HUES6 (cell line): ENCODE data around the gene TTLL8.

Source experiments
- H3K27ac ChIP-seq: 2 replicates; pipeline ENCODE4 v1.7.0; 2013; ENCODE audit warnings: low read depth, mild to moderate bottlenecking, low read length, inconsistent platforms
- H3K27me3 ChIP-seq: 2 replicates; pipeline ENCODE4 v1.6.1; 2013; ENCODE audit warnings: low read length; ENCODE audit not compliant: control insufficient read depth, insufficient read depth
- H3K36me3 ChIP-seq: 2 replicates; pipeline ENCODE4 v1.6.1; 2013; ENCODE audit warnings: low read length; ENCODE audit not compliant: control insufficient read depth, insufficient read depth
- H3K4me1 ChIP-seq: 2 replicates; pipeline ENCODE4 v1.6.1; 2013; ENCODE audit warnings: low read length; ENCODE audit not compliant: control insufficient read depth, insufficient read depth
- H3K4me3 ChIP-seq: 2 replicates; pipeline ENCODE4 v1.5.1; 2013; ENCODE audit warnings: low read depth, low read length
- H3K9ac ChIP-seq: one replicate; pipeline ENCODE4 v1.6.1; 2013; ENCODE audit warnings: mild to moderate bottlenecking, low read length
- H3K9me3 ChIP-seq: 2 replicates; pipeline ENCODE4 v1.6.1; 2013; ENCODE audit warnings: low read depth, low read length; ENCODE audit not compliant: control insufficient read depth, insufficient read depth

Gene TTLL8

DNA sequence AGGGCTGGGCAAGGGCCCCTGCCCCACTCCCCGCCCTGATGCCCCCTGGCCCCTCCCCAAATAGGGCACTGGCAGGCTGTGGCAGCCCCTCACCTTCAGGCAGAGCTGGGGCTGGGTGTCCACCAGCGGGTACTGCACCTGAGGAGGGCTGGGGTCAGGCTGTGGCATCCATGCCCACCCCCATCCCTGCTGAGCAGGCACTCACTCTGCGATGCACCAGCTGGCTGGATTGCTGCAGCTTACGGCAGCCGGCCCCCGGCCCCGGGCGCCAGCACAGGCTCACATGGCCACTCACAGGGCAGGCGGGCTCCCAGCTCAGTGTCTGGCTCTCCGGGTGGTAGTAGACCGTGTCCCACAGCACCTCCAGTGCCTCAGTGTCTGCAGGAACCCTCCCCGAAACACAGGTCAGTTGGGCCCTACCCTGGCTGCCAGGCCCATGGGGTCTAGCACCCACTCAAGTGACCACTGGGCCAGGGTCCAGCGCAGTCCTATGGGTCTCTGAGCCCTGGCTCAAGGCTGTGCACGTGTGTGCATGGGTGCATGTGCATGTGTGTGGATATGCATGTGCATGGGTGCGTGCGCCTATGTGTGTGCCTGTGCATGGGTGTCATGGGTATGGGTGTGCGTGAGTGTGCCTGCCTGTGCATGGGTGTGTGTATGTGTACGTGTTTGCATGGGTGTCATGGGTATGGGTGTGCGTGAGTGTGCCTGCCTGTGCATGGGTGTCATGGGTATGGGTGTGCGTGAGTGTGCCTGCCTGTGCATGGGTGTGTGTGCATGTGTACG lies 60.0 kb downstream of the TTLL8 start:
- no peak overlapping the region for H3K4me3 ChIP-seq
- H3K36me3 ChIP-seq = no peaks in the 10 kb centered on the region
- peaks cover 25% of the 10 kb centered on the region for H3K27me3 ChIP-seq
- H3K9ac ChIP-seq = no peak overlapping the region
- no peak overlapping the region for H3K27ac ChIP-seq
- peaks cover 4% of the 10 kb centered on the region; the same call in 1 of the 2 replicates for H3K4me1 ChIP-seq
- no peaks in the 10 kb centered on the region for H3K9me3 ChIP-seq

DNA sequence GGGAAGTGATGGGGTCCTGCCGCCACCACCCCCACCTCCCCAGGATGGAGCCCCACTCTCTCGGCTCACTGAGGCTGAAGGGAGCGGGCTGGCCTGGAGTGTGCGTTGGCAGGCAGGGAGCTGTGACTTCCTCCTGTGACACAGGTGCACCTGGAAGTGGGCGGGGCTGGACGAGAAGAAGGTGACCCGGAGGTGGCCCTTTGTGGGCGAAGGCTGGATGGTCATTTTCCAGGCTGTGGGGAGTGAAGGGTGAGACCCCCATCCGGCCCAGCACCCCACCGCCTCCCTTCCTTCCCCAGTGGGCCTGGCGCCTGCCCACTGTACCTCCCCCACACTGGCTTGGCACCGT lies 60.9 kb downstream of the TTLL8 start:
- Histone ChIP-seq H3K36me3 (no peaks in the 10 kb centered on the region), H3K9ac (no peak overlapping the region), H3K4me3 (no peak overlapping the region), H3K27ac (no peak overlapping the region), H3K9me3 (no peaks in the 10 kb centered on the region), H3K27me3 (peaks cover 25% of the 10 kb centered on the region), H3K4me1 (peaks cover 4% of the 10 kb centered on the region; the same call in 1 of the 2 replicates)

DNA sequence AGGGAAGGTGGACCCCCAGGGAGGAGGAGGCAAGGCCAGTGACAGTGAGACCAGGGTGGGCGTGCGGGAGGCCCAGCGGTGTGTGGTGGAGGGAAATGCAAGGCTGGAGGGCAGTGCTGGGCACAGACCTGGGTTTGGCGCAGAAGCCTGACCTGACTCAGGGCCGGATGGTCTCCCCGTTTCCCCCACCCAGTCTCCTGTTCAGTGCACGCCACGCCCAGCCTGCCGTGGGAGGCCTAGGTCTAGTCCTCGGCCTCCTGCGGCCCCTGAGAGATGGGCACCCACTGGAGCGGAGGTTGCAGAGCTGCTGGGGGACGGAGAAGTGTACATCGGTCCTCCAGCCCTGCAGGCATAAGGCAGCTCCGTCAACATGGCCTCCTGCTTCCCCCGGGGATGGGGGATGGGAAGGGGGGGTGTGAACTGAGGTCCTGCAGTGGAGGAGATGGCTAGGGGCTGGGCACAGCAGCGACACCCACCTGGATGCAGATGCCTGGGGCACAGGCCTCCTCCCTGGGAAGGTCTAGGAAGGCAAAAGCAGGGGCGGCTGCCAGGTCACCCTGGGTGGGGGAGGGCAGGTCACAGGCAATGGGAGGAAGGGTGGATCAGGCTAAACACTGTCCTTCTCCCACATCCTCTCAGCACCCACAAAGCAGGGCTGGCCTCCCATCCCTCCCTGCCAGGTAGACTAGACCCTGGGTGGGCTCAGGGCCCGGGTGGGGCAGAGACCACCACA lies 61.4 kb downstream of the TTLL8 start:
- Histone ChIP-seq H3K36me3 (no peaks in the 10 kb centered on the region), H3K27ac (no peak overlapping the region), H3K4me1 (peaks cover 4% of the 10 kb centered on the region; the same call in 1 of the 2 replicates), H3K9ac (no peak overlapping the region), H3K9me3 (peaks cover 2% of the 10 kb centered on the region), H3K27me3 (peaks cover 21% of the 10 kb centered on the region), H3K4me3 (no peak overlapping the region)

DNA sequence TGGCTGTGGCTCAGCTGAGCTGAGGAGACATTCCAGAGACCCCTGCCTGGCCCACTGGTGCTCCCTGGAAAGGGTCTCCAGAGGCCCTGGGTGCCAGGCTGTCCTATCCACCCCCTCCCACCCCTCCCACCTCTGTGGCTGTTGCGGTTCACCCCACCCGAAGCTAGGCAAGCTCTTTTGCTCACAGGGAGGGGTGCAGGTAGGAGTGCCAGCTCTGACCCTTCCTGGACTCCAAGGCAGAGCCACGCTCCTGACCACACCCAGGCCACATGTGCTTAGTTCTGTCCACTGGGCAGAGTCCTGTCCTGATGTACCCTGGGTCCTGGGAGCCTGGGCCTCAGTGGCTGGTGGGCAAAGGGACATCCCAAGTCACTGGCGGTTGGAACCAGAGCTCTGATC lies 62.0 kb downstream of the TTLL8 start:
- Histone ChIP-seq H3K27me3 (peaks cover 15% of the 10 kb centered on the region), H3K4me3 (no peak overlapping the region), H3K4me1 (peaks cover 4% of the 10 kb centered on the region; the same call in 1 of the 2 replicates), H3K9me3 (peaks cover 8% of the 10 kb centered on the region), H3K36me3 (no peaks in the 10 kb centered on the region), H3K27ac (no peak overlapping the region), H3K9ac (no peak overlapping the region)

DNA sequence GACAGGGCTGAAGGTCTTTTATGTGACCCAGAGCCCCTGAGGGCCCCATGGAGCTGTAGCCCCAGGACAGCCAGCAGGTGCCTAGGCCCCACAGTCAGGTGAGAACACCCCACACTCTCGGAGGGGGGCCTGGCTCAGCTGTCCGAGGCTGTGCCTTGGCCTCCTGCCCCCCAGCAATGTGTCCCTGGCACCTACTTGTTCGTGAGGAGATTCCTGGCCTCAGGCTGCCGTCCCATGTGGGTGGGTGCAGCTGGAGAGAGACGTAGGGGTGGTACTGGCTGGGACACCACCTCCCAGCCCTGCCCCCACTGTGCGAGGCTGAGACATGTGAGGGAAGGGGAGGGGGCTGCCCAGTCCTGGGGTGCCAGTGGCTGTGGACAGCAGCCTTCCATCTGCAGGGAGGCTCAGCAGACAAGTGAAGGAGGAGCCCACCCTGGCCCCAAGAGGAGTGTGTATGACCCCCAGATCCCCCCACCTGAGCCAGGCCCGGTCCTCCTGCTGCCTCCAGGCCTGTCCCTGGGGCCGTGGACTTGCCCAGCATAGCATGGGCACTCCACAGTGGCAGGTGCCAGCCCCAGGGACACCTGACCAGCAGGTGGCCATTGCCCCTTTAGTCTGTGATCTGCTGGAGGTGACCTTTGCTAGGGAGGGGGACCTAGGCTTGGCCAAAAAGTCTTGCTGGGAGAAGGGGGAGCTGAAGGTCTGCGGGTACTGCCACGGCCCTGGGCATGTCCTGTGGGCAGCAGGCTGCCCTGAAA lies 62.6 kb downstream of the TTLL8 start:
- H3K27ac ChIP-seq = no peak overlapping the region
- no peaks in the 10 kb centered on the region for H3K36me3 ChIP-seq
- peaks cover 4% of the 10 kb centered on the region; the same call in 1 of the 2 replicates for H3K4me1 ChIP-seq
- H3K9ac ChIP-seq = no peak overlapping the region
- H3K4me3 ChIP-seq = no peak overlapping the region
- peaks cover 9% of the 10 kb centered on the region for H3K27me3 ChIP-seq
- peaks cover 14% of the 10 kb centered on the region for H3K9me3 ChIP-seq

DNA sequence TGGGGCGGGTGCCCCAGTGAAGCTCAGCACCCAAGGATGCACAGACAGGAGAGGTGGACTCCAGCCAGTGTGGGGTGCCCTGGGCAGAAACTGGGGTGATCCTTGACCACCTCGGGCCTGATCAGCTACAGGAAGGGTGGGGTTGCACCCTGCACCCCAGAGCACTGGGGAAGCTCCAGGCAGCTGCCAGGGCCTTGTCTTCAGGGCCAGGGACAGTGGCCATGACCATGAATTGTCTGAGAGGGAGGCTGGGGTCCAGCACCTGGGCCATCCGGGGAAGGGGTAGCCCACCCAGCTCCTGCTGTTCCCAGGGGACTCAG lies 63.1 kb downstream of the TTLL8 start:
- Histone ChIP-seq H3K27me3 (peaks cover 4% of the 10 kb centered on the region), H3K36me3 (no peaks in the 10 kb centered on the region), H3K9ac (no peak overlapping the region), H3K4me3 (no peak overlapping the region), H3K9me3 (peaks cover 15% of the 10 kb centered on the region), H3K4me1 (peaks cover 4% of the 10 kb centered on the region; the same call in 1 of the 2 replicates), H3K27ac (no peak overlapping the region)

DNA sequence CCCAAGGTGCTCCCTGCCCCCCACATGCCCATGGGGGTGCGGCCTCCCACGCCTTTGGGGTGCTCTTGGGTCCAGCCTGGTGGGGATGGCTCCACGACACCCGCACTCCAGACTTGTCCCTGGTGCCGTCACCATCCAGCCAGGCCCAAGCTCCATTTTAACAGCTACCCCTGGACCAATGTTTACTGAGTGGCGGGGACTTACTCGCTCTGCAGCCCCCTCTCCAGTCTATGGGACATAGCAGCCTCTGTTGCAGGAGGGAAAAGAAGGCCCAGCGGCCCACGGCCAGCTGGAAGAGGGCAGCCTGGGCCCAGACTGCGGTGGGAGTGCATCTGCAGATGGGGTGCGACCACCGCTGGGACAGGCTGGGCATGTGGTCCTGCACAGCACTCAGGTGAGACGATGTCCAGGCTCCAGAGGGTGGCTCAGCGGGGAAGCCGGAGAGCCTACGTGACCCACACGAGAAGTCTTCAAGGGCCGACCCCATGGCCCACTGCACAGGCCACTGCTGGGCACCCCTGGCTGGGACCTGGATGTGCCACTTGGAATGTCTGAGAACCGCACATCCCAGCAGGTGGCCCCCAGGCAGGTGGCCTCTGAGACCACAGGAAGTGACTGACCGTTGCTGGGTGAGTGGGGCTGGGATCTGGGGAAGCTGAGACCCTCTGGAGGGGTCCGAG lies 63.6 kb downstream of the TTLL8 start:
- Histone ChIP-seq H3K9me3 (peaks cover 18% of the 10 kb centered on the region), H3K27ac (no peak overlapping the region), H3K36me3 (no peaks in the 10 kb centered on the region), H3K27me3 (no peaks in the 10 kb centered on the region), H3K9ac (no peak overlapping the region), H3K4me3 (no peak overlapping the region), H3K4me1 (peaks cover 4% of the 10 kb centered on the region; the same call in 1 of the 2 replicates)

DNA sequence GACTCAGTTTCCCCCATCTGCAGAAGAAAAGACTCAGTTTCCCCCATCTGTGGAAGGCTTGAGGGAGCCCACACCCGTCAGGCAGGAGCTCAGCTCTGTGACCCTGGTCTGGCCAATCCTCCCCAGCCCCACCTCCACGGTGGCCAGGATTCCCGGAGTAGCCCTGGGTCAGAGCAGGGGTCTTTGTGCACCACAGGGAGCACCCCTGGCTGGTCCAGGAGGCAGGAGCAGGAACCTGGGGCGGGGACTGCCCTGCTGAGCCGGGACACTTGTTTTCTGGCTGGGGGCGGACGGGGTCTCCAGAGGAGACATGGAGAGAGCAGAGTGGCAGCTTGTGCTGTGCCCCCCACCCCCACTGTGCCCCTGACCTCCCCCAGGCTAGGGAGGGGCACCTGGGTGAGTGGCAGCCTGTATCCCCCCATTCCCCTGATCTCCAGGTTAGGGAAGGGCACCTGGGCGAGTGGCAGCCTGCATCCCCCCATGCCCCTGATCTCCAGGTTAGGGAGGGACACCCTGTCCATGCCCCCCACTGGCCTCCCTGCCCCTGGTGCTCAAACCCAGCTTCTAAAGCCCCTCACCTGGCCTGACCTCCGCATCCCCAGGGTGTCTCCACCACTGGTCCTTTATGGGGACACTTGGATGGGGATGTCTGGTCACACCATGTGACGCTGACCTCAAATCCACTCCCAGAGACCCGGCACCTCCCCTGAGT lies 64.3 kb downstream of the TTLL8 start:
- H3K36me3 ChIP-seq = no peaks in the 10 kb centered on the region

DNA sequence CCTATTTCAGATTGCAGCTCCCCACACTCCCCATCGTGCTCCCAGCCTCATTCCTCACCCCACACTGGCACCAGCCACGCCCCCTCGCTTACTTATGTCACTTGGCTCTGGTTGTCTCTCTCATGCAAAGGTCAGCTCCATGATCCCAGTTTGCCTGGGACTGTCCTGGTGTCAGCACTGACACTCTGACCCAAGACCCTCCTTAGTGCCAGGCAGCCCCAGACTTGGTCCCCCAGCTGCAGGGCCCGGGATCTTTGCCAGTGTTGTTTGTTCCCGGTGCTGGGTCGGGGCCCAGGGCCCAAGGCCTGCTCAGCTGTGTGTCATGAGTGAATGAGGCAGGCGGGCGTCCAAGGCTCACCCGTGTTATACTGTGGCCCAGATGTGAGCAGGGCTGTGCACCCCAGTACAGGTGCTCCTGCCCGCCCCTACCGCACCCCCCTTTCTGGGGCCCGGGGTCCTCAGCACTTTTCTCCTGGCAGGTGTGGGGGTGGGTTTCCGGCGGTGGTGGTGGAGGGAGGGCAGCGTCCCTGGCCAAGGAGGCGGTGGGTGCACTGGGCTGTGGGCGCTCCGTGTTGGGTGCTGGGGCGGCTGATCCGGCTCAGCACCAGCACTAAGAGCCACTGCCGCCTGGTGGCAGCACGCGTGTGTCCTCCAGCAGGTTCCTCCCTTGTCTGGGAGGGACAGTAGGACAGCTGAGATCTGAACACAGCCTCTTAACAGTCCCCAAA lies 65.0 kb downstream of the TTLL8 start:
- Histone ChIP-seq H3K27me3 (no peaks in the 10 kb centered on the region), H3K27ac (no peak overlapping the region), H3K36me3 (no peaks in the 10 kb centered on the region), H3K9ac (no peak overlapping the region), H3K4me3 (no peak overlapping the region), H3K4me1 (no peaks in the 10 kb centered on the region), H3K9me3 (peaks cover 23% of the 10 kb centered on the region)

More for the DNA sequence above, 64.3 kb downstream of the TTLL8 start:
- Histone ChIP-seq H3K4me1 (no peaks in the 10 kb centered on the region), H3K4me3 (no peak overlapping the region), H3K9ac (no peak overlapping the region), H3K27ac (no peak overlapping the region), H3K9me3 (peaks cover 18% of the 10 kb centered on the region), H3K27me3 (no peaks in the 10 kb centered on the region)
